Esophagus muscularis mucosa (tissue), 3 donors: Measurements from ENCODE around the gene TMEM144.

Experiments
- POLR2A ChIP-seq: fragments of 450-650 bp; IDR thresholded peaks from one replicate; pipeline ENCODE4 v1.6.1; 2017; ENCODE audit warnings: antibody characterized with exemption, moderate library complexity, mild to moderate bottlenecking, low read depth
- POLR2AphosphoS5 ChIP-seq, 2 donors: sonication (generic); formaldehyde crosslinking; IDR thresholded peaks; one replicate each; pipeline ENCODE4 v1.6.1; 2017; ENCODE audit warnings: antibody characterized with exemption in 2 of 2
- TF ChIP-seq, protein P1 (sequence below), 3 experiments: fragments of 200-600 bp in 2 of 3; fragments of 450-650 bp in 1 of 3; sonication (generic) in 2 of 3; IDR thresholded peaks; one replicate each; pipeline ENCODE4 v1.5.1; 2017 to 2019; ENCODE audit warnings: antibody characterized with exemption in 3 of 3, mild to moderate bottlenecking in 2 of 3, moderate library complexity in 1 of 3

DNA sequence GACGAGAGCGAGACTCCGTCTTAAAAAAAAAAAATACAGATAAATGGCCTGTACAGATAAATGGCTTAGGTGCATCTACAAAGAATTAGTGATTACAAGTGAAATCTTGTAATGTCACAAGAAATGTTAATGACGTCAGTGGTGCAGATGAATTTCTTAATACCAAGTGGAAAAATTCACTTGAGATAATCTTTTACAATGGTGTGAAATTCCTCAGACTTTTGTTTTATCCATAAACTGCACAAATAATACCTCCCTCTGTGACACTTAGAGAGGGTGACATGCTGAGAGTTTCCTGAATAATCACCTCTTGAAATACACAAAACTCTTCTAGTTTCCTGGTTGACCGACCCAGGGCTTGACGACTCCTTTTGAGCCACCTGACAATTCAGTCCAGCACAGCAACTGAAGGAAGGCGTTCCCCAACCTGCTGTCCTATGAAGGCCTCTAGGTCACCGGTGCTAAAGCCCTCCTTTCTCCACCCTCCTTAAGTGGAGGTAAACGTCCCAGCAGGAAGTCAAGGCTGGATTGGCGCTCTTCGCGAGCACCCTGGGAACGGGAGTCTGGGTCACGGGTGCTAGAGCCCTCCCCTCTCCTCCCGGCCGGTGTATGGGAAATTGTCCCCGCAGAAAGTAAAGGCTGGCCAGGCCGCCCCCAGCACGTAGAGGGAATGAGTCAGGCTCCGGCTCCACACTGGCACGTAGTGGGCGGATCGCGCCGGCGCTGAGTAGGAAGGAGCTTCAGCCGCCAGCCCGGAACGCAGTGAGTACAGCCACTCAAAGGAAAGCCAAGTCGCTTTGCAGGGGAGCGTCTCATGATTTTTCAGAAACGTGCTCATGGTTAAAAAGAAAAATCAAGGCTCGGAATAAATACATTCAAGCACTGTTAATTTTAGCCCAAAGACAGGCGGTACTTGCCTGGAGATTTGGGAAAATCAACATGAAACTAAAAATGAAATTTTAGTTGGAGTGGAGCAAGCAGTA lies at the start of gene TMEM144:
- TF ChIP-seq, protein P1, sequence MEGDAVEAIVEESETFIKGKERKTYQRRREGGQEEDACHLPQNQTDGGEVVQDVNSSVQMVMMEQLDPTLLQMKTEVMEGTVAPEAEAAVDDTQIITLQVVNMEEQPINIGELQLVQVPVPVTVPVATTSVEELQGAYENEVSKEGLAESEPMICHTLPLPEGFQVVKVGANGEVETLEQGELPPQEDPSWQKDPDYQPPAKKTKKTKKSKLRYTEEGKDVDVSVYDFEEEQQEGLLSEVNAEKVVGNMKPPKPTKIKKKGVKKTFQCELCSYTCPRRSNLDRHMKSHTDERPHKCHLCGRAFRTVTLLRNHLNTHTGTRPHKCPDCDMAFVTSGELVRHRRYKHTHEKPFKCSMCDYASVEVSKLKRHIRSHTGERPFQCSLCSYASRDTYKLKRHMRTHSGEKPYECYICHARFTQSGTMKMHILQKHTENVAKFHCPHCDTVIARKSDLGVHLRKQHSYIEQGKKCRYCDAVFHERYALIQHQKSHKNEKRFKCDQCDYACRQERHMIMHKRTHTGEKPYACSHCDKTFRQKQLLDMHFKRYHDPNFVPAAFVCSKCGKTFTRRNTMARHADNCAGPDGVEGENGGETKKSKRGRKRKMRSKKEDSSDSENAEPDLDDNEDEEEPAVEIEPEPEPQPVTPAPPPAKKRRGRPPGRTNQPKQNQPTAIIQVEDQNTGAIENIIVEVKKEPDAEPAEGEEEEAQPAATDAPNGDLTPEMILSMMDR (IDR thresholded peaks at IDR 0.05), result peak in 2 of 3 experiments; percentile 12 to 33
- TF ChIP-seq POLR2A (peak; percentile 23), POLR2AphosphoS5 (IDR thresholded peaks at IDR 0.05) (peak; percentile 79 to 83)
